HEK293 (cell line): ENCODE results near the gene ITGA11.

Experiments used
- CTCF ChIA-PET: fragments of 350-600 bp; formaldehyde crosslinking; extraction: SDS; loops from one replicate; lab custom pipeline; 2021; ENCODE audit warnings: antibody characterized with exemption; lab: Yijun Ruan, JAX
- POLR2A ChIA-PET: fragments of 300-600 bp; formaldehyde crosslinking; extraction: SDS; loops from one replicate; lab custom pipeline; 2020; ENCODE audit warnings: antibody characterized with exemption, inconsistent platforms; lab: Yijun Ruan, JAX
- H3K27ac ChIP-seq: fragments of 200-500 bp; sonication (Bioruptor generic); 2 replicates; pipeline ENCODE4 v1.5.1; 2014; ENCODE audit warnings: low read depth, low read length, control low read depth, inconsistent platforms; ENCODE audit errors: extremely low read depth
- H3K36me3 ChIP-seq, 2 experiments: fragments of 200-500 bp in 1 of 2; sonication (Bioruptor generic) in 1 of 2; 1 replicate in 1 of 2; 2 replicates in 1 of 2; pipeline ENCODE4 v1.5.1; 2014 to 2017; ENCODE audit warnings: inconsistent platforms in 2 of 2, low read length in 2 of 2; ENCODE audit not compliant: control insufficient read depth in 2 of 2, insufficient read depth in 1 of 2
- H3K4me1 ChIP-seq: fragments of 200-500 bp; sonication (Bioruptor generic); 2 replicates; pipeline ENCODE4 v1.5.1; 2014; ENCODE audit warnings: mild to moderate bottlenecking, low read length, inconsistent platforms; ENCODE audit not compliant: control insufficient read depth, insufficient read depth
- H3K4me3 ChIP-seq: 2 replicates; pipeline ENCODE4 v1.5.1; 2011; ENCODE audit warnings: low read depth, mild to moderate bottlenecking, control low read depth, low read length, moderate library complexity
- H3K9me3 ChIP-seq: fragments of 200-500 bp; sonication (Bioruptor generic); 2 replicates; pipeline ENCODE4 v1.5.1; 2014; ENCODE audit warnings: low read depth, low read length, inconsistent platforms; ENCODE audit not compliant: control insufficient read depth, insufficient read depth
- PATZ1 ChIP-seq: fragments of 450-650 bp; formaldehyde crosslinking; IDR thresholded peaks from 2 replicates; pipeline ENCODE4 v1.5.1; 2016; ENCODE audit warnings: missing biosample characterization, missing genetic modification characterization
- REST ChIP-seq: fragments of 450-650 bp; formaldehyde crosslinking; IDR thresholded peaks from 2 replicates; pipeline ENCODE4 v1.5.1; 2016; ENCODE audit warnings: missing biosample characterization, missing genetic modification characterization
- SCRT2 ChIP-seq: fragments of 450-650 bp; formaldehyde crosslinking; IDR thresholded peaks from 2 replicates; pipeline ENCODE4 v1.5.1; 2016; ENCODE audit warnings: missing biosample characterization, missing genetic modification characterization
- TCF7L2 ChIP-seq: IDR thresholded peaks from 2 replicates; pipeline ENCODE4 v1.6.1; 2011; ENCODE audit warnings: low read depth, mild to moderate bottlenecking, inconsistent platforms, low read length, moderate library complexity, borderline replicate concordance
- ZNF148 ChIP-seq: fragments of 450-650 bp; formaldehyde crosslinking; IDR thresholded peaks from 2 replicates; pipeline ENCODE4 v1.5.0; 2017; ENCODE audit warnings: missing biosample characterization, missing genetic modification characterization, borderline replicate concordance
- ZNF488 ChIP-seq: fragments of 450-650 bp; formaldehyde crosslinking; IDR thresholded peaks from 2 replicates; pipeline ENCODE4 v1.5.1; 2016; ENCODE audit warnings: missing biosample characterization, missing genetic modification characterization
- ZNF529 ChIP-seq: fragments of 450-650 bp; formaldehyde crosslinking; IDR thresholded peaks from 2 replicates; pipeline ENCODE4 v1.5.1; 2017; ENCODE audit warnings: missing genetic modification characterization, missing biosample characterization; ENCODE audit not compliant: insufficient replicate concordance
- ZNF549 ChIP-seq: fragments of 450-650 bp; IDR thresholded peaks from 2 replicates; pipeline ENCODE4 v1.5.1; 2018; ENCODE audit warnings: missing biosample characterization, missing genetic modification characterization, mild to moderate bottlenecking, inconsistent platforms, moderate library complexity
- ZNF560 ChIP-seq: fragments of 450-650 bp; formaldehyde crosslinking; IDR thresholded peaks from 2 replicates; pipeline ENCODE4 v1.5.1; 2017; ENCODE audit warnings: missing biosample characterization, missing genetic modification characterization, borderline replicate concordance
- ZNF623 ChIP-seq: fragments of 450-650 bp; formaldehyde crosslinking; IDR thresholded peaks from 2 replicates; pipeline ENCODE4 v1.5.1; 2016; ENCODE audit warnings: missing biosample characterization, missing genetic modification characterization
- ZSCAN18 ChIP-seq: fragments of 450-650 bp; formaldehyde crosslinking; IDR thresholded peaks from 2 replicates; pipeline ENCODE4 v1.5.1; 2016; ENCODE audit warnings: missing biosample characterization, missing genetic modification characterization
- TF ChIP-seq, protein P1 (sequence below): fragments of 450-650 bp; formaldehyde crosslinking; IDR thresholded peaks from 2 replicates; pipeline ENCODE4 v1.5.1; 2016; ENCODE audit warnings: missing biosample characterization, missing genetic modification characterization
- TF ChIP-seq, protein P2 (sequence below): fragments of 450-650 bp; formaldehyde crosslinking; IDR thresholded peaks from 2 replicates; pipeline ENCODE4 v1.5.1; 2016; ENCODE audit warnings: missing biosample characterization, missing genetic modification characterization
- TF ChIP-seq, protein P3 (sequence below): fragments of 450-650 bp; formaldehyde crosslinking; IDR thresholded peaks from 2 replicates; pipeline ENCODE4 v1.5.1; 2016; ENCODE audit warnings: missing biosample characterization, missing genetic modification characterization

ITGA11 gene

GRCh38 chr15:68277603-68278344 is 154.2 kb downstream of the ITGA11 start, which contains the start of gene FEM1B:
Gene FEM1B, plus strand, starts transcription at chr15:68277745. Its CDS starts 673 bp downstream, at chr15:68278418.
- H3K9me3 ChIP-seq = no peaks in the 10 kb centered on the region
- H3K36me3 ChIP-seq = peaks cover 0 to 9% of the 10 kb centered on the region in 2 experiments; a peak in 1 of 3 replicates
- ChIA-PET POLR2A (interaction anchor here (0.6 to 1.5 kb wide), 21 partner anchors 8 to 540 kb away, joined by 3 to 14 read pairs (median 4); partner anchors contain the start of genes CLN6 and PIAS1), CTCF (interaction anchor here (0.7 to 3.8 kb wide), 4 partner anchors 13 to 500 kb away, joined by 3 to 19 read pairs (median 6); no protein-coding TSS in a partner anchor)
- peak within 1 kb of the TSS; percentile 95 for H3K4me3 ChIP-seq
- peak within 1 kb of the TSS; percentile 97 for H3K27ac ChIP-seq
- H3K4me1 ChIP-seq = peaks cover 13% of the 10 kb centered on the region; the same call in 1 of the 2 replicates
- TF ChIP-seq ZNF148 (tag by site-specific recombination) (peak; percentile 76; the same call in 1 of the 2 replicates), TCF7L2 (no peak), ZNF549 (tag by site-specific recombination) (no peak), ZNF529 (tag by site-specific recombination) (no peak), ZNF488 (tag by site-specific recombination) (no peak), REST (peak; percentile 72), ZNF560 (tag by site-specific recombination) (no peak), SCRT2 (tag by site-specific recombination) (peak; percentile 99), ZSCAN18 (peak; percentile 74; the same call in 1 of the 2 replicates), ZNF623 (peak; percentile 64; the same call in 1 of the 2 replicates), PATZ1 (tag by site-specific recombination) (peak; percentile 98)
- TF ChIP-seq, protein P1, sequence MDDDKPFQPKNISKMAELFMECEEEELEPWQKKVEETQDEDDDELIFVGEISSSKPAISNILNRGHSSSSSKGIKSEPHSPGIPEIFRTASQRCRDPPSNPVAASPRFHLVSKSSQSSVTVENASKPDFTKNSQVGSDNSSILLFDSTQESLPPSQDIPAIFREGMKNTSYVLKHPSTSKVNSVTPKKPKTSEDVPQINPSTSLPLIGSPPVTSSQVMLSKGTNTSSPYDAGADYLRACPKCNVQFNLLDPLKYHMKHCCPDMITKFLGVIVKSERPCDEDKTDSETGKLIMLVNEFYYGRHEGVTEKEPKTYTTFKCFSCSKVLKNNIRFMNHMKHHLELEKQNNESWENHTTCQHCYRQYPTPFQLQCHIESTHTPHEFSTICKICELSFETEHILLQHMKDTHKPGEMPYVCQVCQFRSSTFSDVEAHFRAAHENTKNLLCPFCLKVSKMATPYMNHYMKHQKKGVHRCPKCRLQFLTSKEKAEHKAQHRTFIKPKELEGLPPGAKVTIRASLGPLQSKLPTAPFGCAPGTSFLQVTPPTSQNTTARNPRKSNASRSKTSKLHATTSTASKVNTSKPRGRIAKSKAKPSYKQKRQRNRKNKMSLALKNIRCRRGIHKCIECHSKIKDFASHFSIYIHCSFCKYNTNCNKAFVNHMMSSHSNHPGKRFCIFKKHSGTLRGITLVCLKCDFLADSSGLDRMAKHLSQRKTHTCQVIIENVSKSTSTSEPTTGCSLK (tag by site-specific recombination) = no peak
- TF ChIP-seq, protein P2, sequence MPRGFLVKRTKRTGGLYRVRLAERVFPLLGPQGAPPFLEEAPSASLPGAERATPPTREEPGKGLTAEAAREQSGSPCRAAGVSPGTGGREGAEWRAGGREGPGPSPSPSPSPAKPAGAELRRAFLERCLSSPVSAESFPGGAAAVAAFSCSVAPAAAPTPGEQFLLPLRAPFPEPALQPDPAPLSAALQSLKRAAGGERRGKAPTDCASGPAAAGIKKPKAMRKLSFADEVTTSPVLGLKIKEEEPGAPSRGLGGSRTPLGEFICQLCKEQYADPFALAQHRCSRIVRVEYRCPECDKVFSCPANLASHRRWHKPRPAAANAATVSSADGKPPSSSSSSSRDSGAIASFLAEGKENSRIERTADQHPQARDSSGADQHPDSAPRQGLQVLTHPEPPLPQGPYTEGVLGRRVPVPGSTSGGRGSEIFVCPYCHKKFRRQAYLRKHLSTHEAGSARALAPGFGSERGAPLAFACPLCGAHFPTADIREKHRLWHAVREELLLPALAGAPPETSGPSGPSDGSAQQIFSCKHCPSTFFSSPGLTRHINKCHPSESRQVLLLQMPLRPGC (tag by site-specific recombination) = peak; percentile 75
- TF ChIP-seq, protein P3, sequence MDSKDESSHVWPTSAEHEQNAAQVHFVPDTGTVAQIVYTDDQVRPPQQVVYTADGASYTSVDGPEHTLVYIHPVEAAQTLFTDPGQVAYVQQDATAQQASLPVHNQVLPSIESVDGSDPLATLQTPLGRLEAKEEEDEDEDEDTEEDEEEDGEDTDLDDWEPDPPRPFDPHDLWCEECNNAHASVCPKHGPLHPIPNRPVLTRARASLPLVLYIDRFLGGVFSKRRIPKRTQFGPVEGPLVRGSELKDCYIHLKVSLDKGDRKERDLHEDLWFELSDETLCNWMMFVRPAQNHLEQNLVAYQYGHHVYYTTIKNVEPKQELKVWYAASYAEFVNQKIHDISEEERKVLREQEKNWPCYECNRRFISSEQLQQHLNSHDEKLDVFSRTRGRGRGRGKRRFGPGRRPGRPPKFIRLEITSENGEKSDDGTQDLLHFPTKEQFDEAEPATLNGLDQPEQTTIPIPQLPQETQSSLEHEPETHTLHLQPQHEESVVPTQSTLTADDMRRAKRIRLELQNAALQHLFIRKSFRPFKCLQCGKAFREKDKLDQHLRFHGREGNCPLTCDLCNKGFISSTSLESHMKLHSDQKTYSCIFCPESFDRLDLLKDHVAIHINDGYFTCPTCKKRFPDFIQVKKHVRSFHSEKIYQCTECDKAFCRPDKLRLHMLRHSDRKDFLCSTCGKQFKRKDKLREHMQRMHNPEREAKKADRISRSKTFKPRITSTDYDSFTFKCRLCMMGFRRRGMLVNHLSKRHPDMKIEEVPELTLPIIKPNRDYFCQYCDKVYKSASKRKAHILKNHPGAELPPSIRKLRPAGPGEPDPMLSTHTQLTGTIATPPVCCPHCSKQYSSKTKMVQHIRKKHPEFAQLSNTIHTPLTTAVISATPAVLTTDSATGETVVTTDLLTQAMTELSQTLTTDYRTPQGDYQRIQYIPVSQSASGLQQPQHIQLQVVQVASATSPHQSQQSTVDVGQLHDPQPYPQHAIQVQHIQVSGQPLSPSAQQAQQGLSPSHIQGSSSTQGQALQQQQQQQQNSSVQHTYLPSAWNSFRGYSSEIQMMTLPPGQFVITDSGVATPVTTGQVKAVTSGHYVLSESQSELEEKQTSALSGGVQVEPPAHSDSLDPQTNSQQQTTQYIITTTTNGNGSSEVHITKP (tag by site-specific recombination) = peak; percentile 94
